PFSK-1 (cell line): ENCODE results near the gene NDUFS8.

Experiments used
- FOXP2 ChIP-seq: optimal IDR thresholded peaks from 2 replicates; pipeline ENCODE3; 2011; ENCODE audit warnings: borderline replicate concordance, control low read depth, inconsistent platforms; ENCODE audit not compliant: insufficient read depth; ENCODE audit errors: extremely low read length, extremely low read depth
- POLR2AphosphoS5 ChIP-seq: IDR thresholded peaks from 2 replicates; pipeline ENCODE4 v1.6.1; 2012; ENCODE audit warnings: low read depth, mild to moderate bottlenecking, control low read depth, low read length, moderate library complexity
- SIN3A ChIP-seq: IDR thresholded peaks from 2 replicates; pipeline ENCODE4 v1.6.1; 2012; ENCODE audit warnings: mild to moderate bottlenecking, low read length, moderate library complexity, borderline replicate concordance; ENCODE audit not compliant: insufficient read depth
- TAF1 ChIP-seq: IDR thresholded peaks from 2 replicates; pipeline ENCODE4 v1.6.1; 2012; ENCODE audit warnings: low read length, control low read depth, borderline replicate concordance; ENCODE audit not compliant: insufficient read depth
- TF ChIP-seq, protein P1 (sequence below), 2 experiments: IDR thresholded peaks; 2 replicates each; pipeline versions ENCODE4 v1.6.1 to v1.8.0; 2011 to 2012; ENCODE audit warnings: low read depth in 2 of 2, low read length in 2 of 2, control low read depth in 1 of 2, inconsistent platforms in 1 of 2, mild to moderate bottlenecking in 1 of 2, moderate library complexity in 1 of 2; ENCODE audit not compliant: insufficient read depth in 1 of 2

The NDUFS8 gene

DNA sequence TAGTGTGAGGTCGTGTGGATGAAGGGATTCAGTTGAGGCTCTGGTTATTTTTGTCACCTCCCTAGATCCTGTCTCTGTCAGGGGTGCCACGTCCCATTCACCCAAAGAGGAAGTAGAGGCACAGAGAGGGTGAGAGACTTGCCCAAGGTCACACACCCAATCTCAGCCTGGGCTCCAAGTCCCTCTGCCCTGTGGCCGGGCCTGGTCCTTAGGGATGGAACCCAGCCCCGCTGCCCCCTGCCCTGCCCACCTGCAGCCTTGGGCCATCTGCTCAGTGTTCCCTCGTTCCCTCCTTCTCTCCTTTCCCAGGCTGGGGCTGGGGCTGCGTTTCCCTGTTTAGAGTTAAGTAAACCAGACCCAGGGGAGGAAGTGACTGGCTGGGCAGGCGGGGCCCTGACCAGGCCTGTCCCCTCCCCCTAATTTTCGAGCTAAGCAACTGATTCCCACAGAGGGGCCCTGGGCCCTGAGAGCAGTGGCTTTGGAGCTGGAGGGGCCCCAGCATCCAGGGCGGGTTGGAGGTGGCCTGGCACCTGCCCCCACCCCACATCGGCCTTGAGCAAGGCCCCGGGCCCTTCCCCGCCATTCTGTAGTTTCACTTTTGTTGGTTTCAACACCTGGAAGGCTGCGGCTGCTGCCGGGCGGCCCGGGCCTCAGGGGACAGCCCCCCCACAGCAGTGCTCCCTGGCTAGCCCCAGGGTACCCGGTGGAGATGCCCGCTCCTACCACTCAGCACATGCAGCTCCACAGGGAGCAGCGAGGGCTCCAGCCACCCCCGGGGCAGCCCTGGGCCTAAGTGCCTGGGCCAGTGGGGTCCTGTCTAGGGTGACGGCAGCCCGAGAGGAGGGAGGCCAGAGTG, 9.8 kb downstream of the NDUFS8 start:
- no peak for TF ChIP-seq SIN3A
- TF ChIP-seq FOXP2, result no peak
- TF ChIP-seq POLR2AphosphoS5, result no peak
- TF ChIP-seq TAF1, result no peak
- TF ChIP-seq, protein P1, sequence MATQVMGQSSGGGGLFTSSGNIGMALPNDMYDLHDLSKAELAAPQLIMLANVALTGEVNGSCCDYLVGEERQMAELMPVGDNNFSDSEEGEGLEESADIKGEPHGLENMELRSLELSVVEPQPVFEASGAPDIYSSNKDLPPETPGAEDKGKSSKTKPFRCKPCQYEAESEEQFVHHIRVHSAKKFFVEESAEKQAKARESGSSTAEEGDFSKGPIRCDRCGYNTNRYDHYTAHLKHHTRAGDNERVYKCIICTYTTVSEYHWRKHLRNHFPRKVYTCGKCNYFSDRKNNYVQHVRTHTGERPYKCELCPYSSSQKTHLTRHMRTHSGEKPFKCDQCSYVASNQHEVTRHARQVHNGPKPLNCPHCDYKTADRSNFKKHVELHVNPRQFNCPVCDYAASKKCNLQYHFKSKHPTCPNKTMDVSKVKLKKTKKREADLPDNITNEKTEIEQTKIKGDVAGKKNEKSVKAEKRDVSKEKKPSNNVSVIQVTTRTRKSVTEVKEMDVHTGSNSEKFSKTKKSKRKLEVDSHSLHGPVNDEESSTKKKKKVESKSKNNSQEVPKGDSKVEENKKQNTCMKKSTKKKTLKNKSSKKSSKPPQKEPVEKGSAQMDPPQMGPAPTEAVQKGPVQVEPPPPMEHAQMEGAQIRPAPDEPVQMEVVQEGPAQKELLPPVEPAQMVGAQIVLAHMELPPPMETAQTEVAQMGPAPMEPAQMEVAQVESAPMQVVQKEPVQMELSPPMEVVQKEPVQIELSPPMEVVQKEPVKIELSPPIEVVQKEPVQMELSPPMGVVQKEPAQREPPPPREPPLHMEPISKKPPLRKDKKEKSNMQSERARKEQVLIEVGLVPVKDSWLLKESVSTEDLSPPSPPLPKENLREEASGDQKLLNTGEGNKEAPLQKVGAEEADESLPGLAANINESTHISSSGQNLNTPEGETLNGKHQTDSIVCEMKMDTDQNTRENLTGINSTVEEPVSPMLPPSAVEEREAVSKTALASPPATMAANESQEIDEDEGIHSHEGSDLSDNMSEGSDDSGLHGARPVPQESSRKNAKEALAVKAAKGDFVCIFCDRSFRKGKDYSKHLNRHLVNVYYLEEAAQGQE (IDR thresholded peaks at IDR 0.05; ENCODE audit: insufficient read depth in 1 of 2, low read depth in 2 of 2, low read length in 2 of 2), result no peak

DNA sequence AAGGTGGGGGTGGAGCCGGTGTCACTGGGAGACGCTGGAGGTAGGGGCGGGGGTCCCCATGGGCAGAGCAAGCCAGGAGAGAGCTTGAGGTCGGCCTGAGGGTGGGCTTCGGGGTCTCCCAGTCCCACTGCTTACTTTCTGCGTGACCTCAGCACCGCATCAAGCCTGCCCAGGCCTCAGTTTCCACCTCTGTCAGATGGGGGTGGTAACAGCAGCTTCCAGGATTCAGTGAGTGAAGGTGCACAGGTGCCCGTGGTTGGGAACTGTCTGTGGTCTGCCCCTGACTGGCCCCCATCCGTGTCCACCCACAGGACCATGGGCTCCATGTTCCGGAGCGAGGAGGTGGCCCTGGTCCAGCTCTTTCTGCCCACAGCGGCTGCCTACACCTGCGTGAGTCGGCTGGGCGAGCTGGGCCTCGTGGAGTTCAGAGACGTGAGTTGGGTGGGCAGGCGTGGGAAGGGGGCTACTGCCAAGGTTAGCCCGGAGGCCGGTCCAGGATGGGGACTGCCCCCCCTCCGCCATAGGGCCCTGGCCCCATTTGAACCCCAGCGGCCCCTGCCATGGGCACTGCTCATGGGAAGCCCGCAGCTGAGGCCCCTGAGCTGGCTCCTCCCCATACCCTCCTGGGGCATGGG, 10.6 kb downstream of the NDUFS8 start:
- TF ChIP-seq, protein P1 (IDR thresholded peaks at IDR 0.05; ENCODE audit: insufficient read depth in 1 of 2, low read depth in 2 of 2, low read length in 2 of 2), result no peak
- TF ChIP-seq FOXP2, result no peak
- no peak for TF ChIP-seq POLR2AphosphoS5
- no peak for TF ChIP-seq SIN3A
- TF ChIP-seq TAF1, result no peak

DNA sequence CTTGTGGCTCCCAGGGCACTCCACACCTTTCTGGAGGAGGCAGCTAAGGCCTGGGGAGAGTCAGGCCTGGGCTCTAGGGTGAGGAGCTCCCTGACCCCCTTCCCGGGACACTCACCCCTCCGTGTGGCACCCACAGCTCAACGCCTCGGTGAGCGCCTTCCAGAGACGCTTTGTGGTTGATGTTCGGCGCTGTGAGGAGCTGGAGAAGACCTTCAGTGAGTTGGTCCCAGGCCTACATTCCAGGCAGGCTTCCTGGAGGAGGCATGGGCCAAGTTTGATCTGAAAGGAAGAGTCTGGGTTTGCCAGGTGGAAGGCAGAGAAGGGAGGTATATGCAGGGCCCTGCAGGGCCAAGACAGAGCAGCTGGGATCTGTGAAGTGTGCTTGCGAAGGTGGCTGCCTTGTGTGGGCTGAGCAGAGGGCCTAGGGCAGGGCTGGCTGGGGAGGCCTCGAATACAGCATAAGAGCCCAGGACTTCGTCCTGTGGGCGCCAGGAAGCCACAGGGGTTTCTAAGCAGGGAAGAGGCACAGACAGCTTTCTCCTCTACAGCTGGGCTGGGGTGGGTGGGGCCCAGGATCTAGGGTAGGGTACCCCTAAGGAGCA, 11.2 kb downstream of the NDUFS8 start:
- TF ChIP-seq POLR2AphosphoS5, result no peak
- no peak for TF ChIP-seq TAF1
- TF ChIP-seq SIN3A, result no peak
- no peak for TF ChIP-seq FOXP2
- TF ChIP-seq, protein P1 (IDR thresholded peaks at IDR 0.05; ENCODE audit: insufficient read depth in 1 of 2, low read depth in 2 of 2, low read length in 2 of 2), result no peak

DNA sequence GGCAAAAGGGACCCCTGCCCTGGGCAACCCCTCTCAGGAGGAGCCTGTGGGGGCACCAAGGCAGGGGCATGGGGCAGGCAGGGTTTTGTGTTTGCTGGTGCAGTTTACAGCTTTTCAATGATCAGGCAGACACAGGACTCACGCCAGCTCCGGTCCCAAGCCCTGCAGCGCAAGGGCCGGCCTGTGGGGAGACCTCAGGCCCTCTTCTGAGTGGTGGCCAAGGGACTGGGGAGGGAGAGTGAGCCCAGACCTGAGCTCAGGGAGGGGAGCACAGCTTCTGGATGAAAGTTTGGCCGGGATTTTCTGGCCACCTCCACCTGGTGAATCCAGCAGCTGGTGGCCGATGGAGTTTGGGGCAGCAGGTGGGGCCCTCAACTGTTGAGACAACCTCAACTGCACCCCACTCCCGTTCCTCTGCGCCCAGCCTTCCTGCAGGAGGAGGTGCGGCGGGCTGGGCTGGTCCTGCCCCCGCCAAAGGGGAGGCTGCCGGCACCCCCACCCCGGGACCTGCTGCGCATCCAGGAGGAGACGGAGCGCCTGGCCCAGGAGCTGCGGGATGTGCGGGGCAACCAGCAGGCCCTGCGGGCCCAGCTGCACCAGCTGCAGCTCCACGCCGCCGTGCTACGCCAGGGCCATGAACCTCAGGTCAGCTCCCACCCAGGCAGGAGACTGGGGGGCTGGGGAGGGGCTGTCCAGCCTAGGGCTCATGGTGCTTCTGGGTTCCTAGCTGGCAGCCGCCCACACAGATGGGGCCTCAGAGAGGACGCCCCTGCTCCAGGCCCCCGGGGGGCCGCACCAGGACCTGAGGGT, 11.9 kb downstream of the NDUFS8 start:
- TF ChIP-seq, protein P1 (IDR thresholded peaks at IDR 0.05; ENCODE audit: insufficient read depth in 1 of 2, low read depth in 2 of 2, low read length in 2 of 2), result no peak
- TF ChIP-seq TAF1 (no peak), SIN3A (no peak)
